ENCODE data around the gene GSTK1.

- TF ChIP-seq, protein P1, sequence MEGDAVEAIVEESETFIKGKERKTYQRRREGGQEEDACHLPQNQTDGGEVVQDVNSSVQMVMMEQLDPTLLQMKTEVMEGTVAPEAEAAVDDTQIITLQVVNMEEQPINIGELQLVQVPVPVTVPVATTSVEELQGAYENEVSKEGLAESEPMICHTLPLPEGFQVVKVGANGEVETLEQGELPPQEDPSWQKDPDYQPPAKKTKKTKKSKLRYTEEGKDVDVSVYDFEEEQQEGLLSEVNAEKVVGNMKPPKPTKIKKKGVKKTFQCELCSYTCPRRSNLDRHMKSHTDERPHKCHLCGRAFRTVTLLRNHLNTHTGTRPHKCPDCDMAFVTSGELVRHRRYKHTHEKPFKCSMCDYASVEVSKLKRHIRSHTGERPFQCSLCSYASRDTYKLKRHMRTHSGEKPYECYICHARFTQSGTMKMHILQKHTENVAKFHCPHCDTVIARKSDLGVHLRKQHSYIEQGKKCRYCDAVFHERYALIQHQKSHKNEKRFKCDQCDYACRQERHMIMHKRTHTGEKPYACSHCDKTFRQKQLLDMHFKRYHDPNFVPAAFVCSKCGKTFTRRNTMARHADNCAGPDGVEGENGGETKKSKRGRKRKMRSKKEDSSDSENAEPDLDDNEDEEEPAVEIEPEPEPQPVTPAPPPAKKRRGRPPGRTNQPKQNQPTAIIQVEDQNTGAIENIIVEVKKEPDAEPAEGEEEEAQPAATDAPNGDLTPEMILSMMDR (optimal IDR thresholded peaks at IDR 0.05 in 1 of 3, IDR thresholded peaks at IDR 0.05 in 1 of 3, conservative IDR thresholded peaks at IDR 0.05 in 1 of 3; ENCODE audit: extremely low read depth in 1 of 3, insufficient read depth in 2 of 3, low read length in 3 of 3), result no peak
- TF ChIP-seq EZH2 (IDR thresholded peaks at IDR 0.05; ENCODE audit: low read length), result no peak
Observed at GRCh38 chr7:143225047-143225446, 38.2 kb upstream of the GSTK1 start.
